ENCODE data around the gene METTL4. TPM values are rescaled to one million over a fixed set of nuclear protein-coding genes. Genes with fewer than 3 reads are reported as not detected.

The METTL4 gene
- total RNA-seq, 1 donor from 2014 or later: 11.1 TPM

- H3K4me1 ChIP-seq: peaks cover 6% of the 10 kb centered on the region
- TF ChIP-seq CTCF (IDR thresholded peaks at IDR 0.05): no peak
- intact Hi-C loops (cut with DNase I): no loop called here
- no peaks in the 10 kb centered on the region for H3K27me3 ChIP-seq
- DNase-seq (no peak), ATAC-seq (no peak)
- H3K27ac ChIP-seq: no peak overlapping the region
- no peak overlapping the region for H3K4me3 ChIP-seq
- H3K36me3 ChIP-seq: no peaks in the 10 kb centered on the region
- no peaks in the 10 kb centered on the region for H3K9me3 ChIP-seq
Measured at GRCh38 chr18:2609604-2610003, 38.3 kb upstream of the METTL4 start.

GRCh38 chr18:2606335-2606734, 35.0 kb upstream of the METTL4 start:
- Histone ChIP-seq H3K4me3 (peak overlapping the region; percentile 26), H3K27ac (peak overlapping the region; percentile 11), H3K9me3 (no peaks in the 10 kb centered on the region), H3K4me1 (peaks cover 6% of the 10 kb centered on the region), H3K27me3 (no peaks in the 10 kb centered on the region), H3K36me3 (no peaks in the 10 kb centered on the region)
- TF ChIP-seq CTCF (IDR thresholded peaks at IDR 0.05): no peak
- DNase-seq (no peak), ATAC-seq (no peak)
- intact Hi-C loops (cut with DNase I): no loop called here

- TF ChIP-seq CTCF (IDR thresholded peaks at IDR 0.05): no peak
- peaks cover 6% of the 10 kb centered on the region for H3K4me1 ChIP-seq
- intact Hi-C loops (cut with DNase I): no loop called here
- no peak overlapping the region for H3K4me3 ChIP-seq
- H3K36me3 ChIP-seq: no peaks in the 10 kb centered on the region
- DNase-seq (no peak), ATAC-seq (no peak)
- H3K27me3 ChIP-seq: no peaks in the 10 kb centered on the region
- H3K9me3 ChIP-seq: no peaks in the 10 kb centered on the region
- H3K27ac ChIP-seq: no peak overlapping the region
Measured at GRCh38 chr18:2602844-2603243, 31.5 kb upstream of the METTL4 start.

GRCh38 chr18:2597639-2598038, 26.3 kb upstream of the METTL4 start:
- Histone ChIP-seq H3K4me1 (no peaks in the 10 kb centered on the region), H3K27ac (no peak overlapping the region), H3K9me3 (no peaks in the 10 kb centered on the region), H3K27me3 (no peaks in the 10 kb centered on the region), H3K4me3 (no peak overlapping the region), H3K36me3 (no peaks in the 10 kb centered on the region)
- DNase-seq (no peak), ATAC-seq (no peak)
- intact Hi-C loops (cut with DNase I): no loop called here
- TF ChIP-seq CTCF (IDR thresholded peaks at IDR 0.05): no peak

GRCh38 chr18:2590303-2590702, 19.0 kb upstream of the METTL4 start:
- Histone ChIP-seq H3K9me3 (no peaks in the 10 kb centered on the region), H3K27me3 (no peaks in the 10 kb centered on the region), H3K4me1 (no peaks in the 10 kb centered on the region), H3K4me3 (no peak overlapping the region), H3K36me3 (no peaks in the 10 kb centered on the region), H3K27ac (no peak overlapping the region)
- no peak for ATAC-seq
- TF ChIP-seq CTCF (IDR thresholded peaks at IDR 0.05): no peak
- no peak for DNase-seq
- intact Hi-C loops (cut with DNase I): no loop called here

GRCh38 chr18:2589345-2590068, 18.2 kb upstream of the METTL4 start:
- intact Hi-C loops (cut with DNase I): no loop called here
- Histone ChIP-seq H3K36me3 (no peaks in the 10 kb centered on the region), H3K27ac (no peak overlapping the region), H3K4me3 (no peak overlapping the region), H3K27me3 (no peaks in the 10 kb centered on the region), H3K9me3 (no peaks in the 10 kb centered on the region), H3K4me1 (no peaks in the 10 kb centered on the region)
- DNase-seq: no peak
- TF ChIP-seq CTCF (IDR thresholded peaks at IDR 0.05): no peak
- ATAC-seq: no peak
